Measurements from ENCODE around the gene YPEL3. TPM values are rescaled to one million over a fixed set of nuclear protein-coding genes. Genes with fewer than 3 reads are reported as not detected.

Gene YPEL3
- total RNA-seq, 1 donor from 2014 or later, result 45.7 TPM

- H3K4me1 Mint-ChIP-seq (ENCODE audit: low read depth), result no peaks in the 10 kb centered on the region
- peaks cover 14% of the 10 kb centered on the region for H3K36me3 Mint-ChIP-seq (ENCODE audit: insufficient read depth)
- H3K27ac Mint-ChIP-seq, result no peak overlapping the region
- H3K4me3 Mint-ChIP-seq (ENCODE audit: low read depth), result no peak overlapping the region
- DNase-seq (ENCODE audit: low spot score, unreplicated experiment), result no peak
- no peaks in the 10 kb centered on the region for H3K9me3 Mint-ChIP-seq (ENCODE audit: low read depth)
- no peaks in the 10 kb centered on the region for H3K27me3 Mint-ChIP-seq
- no peak for TF ChIP-seq CTCF (IDR thresholded peaks at IDR 0.05; ENCODE audit: unreplicated experiment)
These were observed 11.8 kb downstream of the YPEL3 start for GRCh38 chr16:30084096-30084815.

- Mint-ChIP-seq H3K9me3 (ENCODE audit: low read depth) (no peaks in the 10 kb centered on the region), H3K4me1 (ENCODE audit: low read depth) (no peaks in the 10 kb centered on the region), H3K27me3 (no peaks in the 10 kb centered on the region), H3K36me3 (ENCODE audit: insufficient read depth) (peaks cover 14% of the 10 kb centered on the region), H3K4me3 (ENCODE audit: low read depth) (no peak overlapping the region), H3K27ac (no peak overlapping the region)
- no peak for DNase-seq (ENCODE audit: low spot score, unreplicated experiment)
- TF ChIP-seq CTCF (IDR thresholded peaks at IDR 0.05; ENCODE audit: unreplicated experiment), result no peak
These were observed 12.6 kb downstream of the YPEL3 start for GRCh38 chr16:30083216-30084055.

GRCh38 chr16:30082545-30083090, 13.4 kb downstream of the YPEL3 start:
- Mint-ChIP-seq H3K27me3 (no peaks in the 10 kb centered on the region), H3K36me3 (ENCODE audit: insufficient read depth) (peaks cover 15% of the 10 kb centered on the region), H3K4me3 (ENCODE audit: low read depth) (no peak overlapping the region)

GRCh38 chr16:30079480-30079879, 16.5 kb downstream of the YPEL3 start:
- Mint-ChIP-seq H3K27ac (no peak overlapping the region), H3K4me1 (ENCODE audit: low read depth) (peaks cover 15% of the 10 kb centered on the region), H3K36me3 (ENCODE audit: insufficient read depth) (peaks cover 10% of the 10 kb centered on the region), H3K4me3 (ENCODE audit: low read depth) (no peak overlapping the region), H3K9me3 (ENCODE audit: low read depth) (no peaks in the 10 kb centered on the region), H3K27me3 (no peaks in the 10 kb centered on the region)
- no peak for DNase-seq (ENCODE audit: low spot score, unreplicated experiment)
- no peak for TF ChIP-seq CTCF (IDR thresholded peaks at IDR 0.05; ENCODE audit: unreplicated experiment)

More at GRCh38 chr16:30082545-30083090, 13.4 kb downstream of the YPEL3 start:
- peaks cover 2% of the 10 kb centered on the region for H3K4me1 Mint-ChIP-seq (ENCODE audit: low read depth)
- no peak for DNase-seq (ENCODE audit: low spot score, unreplicated experiment)
- no peaks in the 10 kb centered on the region for H3K9me3 Mint-ChIP-seq (ENCODE audit: low read depth)
- H3K27ac Mint-ChIP-seq, result no peak overlapping the region
- no peak for TF ChIP-seq CTCF (IDR thresholded peaks at IDR 0.05; ENCODE audit: unreplicated experiment)

- Mint-ChIP-seq H3K9me3 (ENCODE audit: low read depth) (no peaks in the 10 kb centered on the region), H3K4me1 (ENCODE audit: low read depth) (peaks cover 15% of the 10 kb centered on the region), H3K36me3 (ENCODE audit: insufficient read depth) (peaks cover 10% of the 10 kb centered on the region), H3K27ac (no peak overlapping the region), H3K27me3 (no peaks in the 10 kb centered on the region), H3K4me3 (ENCODE audit: low read depth) (no peak overlapping the region)
- TF ChIP-seq CTCF (IDR thresholded peaks at IDR 0.05; ENCODE audit: unreplicated experiment), result no peak
- DNase-seq (ENCODE audit: low spot score, unreplicated experiment), result no peak
These were observed 17.3 kb downstream of the YPEL3 start for GRCh38 chr16:30078744-30079143.

Data from progenitor cell of endocrine pancreas (in vitro differentiated cells).